D721Med (cell line): ENCODE measurements around the gene WAC.
A peak's percentile ranks its signal among the peaks of the same experiment; 100 is the strongest.
"Not testable (repeated sequence)": the region's sequence is repeated elsewhere in the genome, so short reads cannot be mapped to it uniquely, and the experiment has no call there.

ENCODE experiments used
- DNase-seq: peaks from one replicate; pipeline ENCODE4 v3.0.0; 2011; ENCODE audit warnings: low spot score; ENCODE audit not compliant: insufficient read length
- FAIRE-seq: peaks from 2 replicates; lab custom pipeline; 2011; peaks lifted over from hg19 to GRCh38; lab: Jason Lieb, UNC
- TF ChIP-seq, protein P1 (sequence below): IDR thresholded peaks from 2 replicates; pipeline ENCODE4 v1.5.1; 2012; ENCODE audit warnings: mild to moderate bottlenecking, control low read depth; ENCODE audit not compliant: insufficient read depth; ENCODE audit errors: missing control alignments

The WAC gene

DNA sequence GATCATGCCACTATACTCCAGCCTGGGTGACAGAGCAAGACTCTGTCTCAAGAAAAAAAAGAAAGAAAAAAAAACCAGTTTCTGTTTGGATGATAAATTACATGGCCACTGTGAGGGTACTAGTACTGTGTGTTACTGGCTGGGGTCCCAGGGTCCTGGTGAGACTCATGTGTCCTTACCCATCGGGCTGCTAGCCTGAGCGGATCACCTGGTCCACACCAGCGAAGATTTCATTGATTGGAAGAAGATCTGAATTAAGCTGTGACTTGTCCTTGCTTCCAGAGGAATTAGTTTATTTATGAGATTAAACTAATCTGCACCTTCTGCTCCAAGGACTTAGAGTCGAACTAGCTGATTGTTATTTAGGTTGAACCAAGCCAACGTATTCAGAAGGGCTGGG, 104.4 kb downstream of the WAC start:
- TF ChIP-seq, protein P1, sequence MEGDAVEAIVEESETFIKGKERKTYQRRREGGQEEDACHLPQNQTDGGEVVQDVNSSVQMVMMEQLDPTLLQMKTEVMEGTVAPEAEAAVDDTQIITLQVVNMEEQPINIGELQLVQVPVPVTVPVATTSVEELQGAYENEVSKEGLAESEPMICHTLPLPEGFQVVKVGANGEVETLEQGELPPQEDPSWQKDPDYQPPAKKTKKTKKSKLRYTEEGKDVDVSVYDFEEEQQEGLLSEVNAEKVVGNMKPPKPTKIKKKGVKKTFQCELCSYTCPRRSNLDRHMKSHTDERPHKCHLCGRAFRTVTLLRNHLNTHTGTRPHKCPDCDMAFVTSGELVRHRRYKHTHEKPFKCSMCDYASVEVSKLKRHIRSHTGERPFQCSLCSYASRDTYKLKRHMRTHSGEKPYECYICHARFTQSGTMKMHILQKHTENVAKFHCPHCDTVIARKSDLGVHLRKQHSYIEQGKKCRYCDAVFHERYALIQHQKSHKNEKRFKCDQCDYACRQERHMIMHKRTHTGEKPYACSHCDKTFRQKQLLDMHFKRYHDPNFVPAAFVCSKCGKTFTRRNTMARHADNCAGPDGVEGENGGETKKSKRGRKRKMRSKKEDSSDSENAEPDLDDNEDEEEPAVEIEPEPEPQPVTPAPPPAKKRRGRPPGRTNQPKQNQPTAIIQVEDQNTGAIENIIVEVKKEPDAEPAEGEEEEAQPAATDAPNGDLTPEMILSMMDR = no peak
- FAIRE-seq = peak; percentile 96
- peak; percentile 29 for DNase-seq

DNA sequence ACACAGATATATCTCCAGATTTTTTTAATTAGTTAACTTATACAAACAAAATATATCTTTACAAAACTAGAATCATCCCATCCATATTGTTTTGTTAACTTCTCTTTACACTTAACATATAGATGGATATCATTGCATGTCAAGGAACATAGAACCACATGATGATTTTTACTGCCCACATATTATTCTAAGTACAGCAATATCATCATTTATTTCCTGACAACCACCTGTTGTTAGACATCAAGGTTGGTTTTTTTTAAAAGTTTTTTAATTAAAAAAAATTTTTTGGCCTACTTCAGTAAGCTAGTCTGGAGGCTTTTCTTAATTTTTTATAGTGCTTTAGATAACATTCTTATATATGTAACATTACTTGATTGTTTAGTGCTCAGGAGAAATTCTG, 105.5 kb downstream of the WAC start:
- DNase-seq (no peak), FAIRE-seq (no peak)
- TF ChIP-seq, protein P1 = no peak

DNA sequence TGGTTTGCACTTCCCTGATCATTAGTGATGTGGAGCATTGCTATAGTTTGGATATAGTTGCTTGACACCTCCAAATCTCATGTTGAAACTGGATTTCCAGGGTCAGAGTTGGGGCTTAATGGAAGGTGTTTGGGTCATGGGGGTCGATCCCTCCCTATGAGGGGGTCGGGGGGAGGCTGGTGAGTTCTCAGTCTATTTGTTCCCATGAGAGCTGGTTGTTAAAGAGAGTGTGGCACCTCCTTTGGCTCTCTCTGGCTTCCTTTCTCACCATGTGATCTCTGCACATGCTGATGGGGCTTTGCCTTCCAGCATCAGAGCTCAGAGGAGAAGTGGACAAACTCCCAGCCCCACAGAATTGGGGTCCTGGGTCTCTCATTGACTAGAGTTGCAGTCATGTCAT, 107.6 kb downstream of the WAC start:
- TF ChIP-seq, protein P1 = no peak
- DNase-seq (no peak), FAIRE-seq (no peak)

DNA sequence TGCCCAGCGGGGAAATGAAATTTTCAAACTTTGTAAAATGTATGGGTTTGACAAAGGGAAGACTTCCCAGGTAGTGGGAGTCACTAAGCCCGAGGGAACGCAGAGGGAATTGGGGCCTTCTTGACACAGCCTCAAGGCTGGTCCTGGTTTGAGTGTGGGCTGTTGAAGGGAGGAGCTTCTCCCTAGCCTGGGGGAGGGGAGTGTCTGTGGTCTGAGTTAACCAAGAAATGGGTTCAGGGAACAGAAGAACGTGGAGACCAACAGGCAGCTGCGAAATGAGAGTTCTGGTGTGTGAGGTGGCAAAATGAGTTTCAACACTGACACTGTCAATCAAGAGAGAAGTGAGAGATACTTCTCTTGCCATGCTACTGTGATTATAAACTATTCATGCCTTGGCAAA, 111.7 kb downstream of the WAC start:
- no peak for DNase-seq
- TF ChIP-seq, protein P1 = no peak
- no peak for FAIRE-seq

DNA sequence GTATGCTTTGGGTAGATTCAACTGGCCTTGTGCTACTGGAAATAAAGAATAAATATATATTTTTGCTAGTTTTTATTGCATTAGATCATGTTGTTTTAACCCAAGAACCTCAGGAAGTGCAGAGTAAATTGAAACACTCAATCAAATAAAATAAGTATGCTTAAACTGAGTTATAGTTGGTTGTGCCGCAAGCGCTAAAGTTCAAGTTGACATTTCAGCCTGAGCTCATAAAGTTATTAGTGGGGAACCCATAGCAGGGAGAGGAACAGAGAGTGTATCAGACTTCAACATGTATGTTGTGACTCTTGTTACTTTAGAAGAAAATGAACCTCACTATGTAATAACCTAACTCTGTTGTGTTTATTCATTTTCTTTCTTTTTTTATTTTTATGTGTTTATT, 119.2 kb downstream of the WAC start:
- DNase-seq = no peak
- no peak for FAIRE-seq
- TF ChIP-seq, protein P1 = no peak

DNA sequence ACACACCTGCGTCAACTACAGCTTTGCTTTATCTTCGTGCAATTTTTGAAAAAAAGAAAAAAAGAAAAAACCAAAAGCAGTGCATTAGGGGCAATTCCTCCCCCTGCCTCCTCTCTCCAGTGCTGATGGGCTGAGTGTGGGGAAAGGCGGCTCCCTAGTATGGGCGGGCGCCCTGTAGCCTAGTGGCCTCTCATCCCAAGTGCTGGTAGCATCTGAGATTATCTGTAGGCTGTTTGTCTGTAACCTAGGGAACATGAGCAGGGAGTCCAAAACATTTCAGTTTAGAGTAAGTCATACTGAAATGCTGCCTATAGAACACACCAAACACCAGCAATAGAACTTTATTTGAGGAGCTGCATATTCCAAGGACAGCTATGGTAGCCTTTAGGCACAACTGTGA, 119.8 kb downstream of the WAC start:
- DNase-seq = no peak
- TF ChIP-seq, protein P1 = no peak
- no peak for FAIRE-seq

DNA sequence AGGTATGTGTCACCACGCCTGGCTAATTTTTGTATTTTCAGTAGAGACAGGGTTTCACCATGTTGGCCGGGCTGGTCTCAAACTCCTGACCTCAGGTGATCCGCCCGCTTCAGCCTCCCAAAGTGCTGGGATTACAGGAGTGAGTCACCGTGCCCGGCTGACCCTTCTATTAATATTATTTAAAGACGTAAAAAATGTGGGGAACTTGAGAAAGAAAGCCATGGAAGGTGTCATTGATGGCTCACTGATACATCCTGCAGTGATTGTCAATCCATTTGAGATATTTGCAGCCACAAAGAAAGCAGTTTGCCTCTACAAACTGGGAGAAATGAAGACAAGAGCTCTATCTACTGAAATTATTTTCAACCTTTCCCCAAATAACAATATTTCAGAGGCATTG, 125.9 kb downstream of the WAC start:
- FAIRE-seq, DNase-seq: not testable (repeated sequence)

DNA sequence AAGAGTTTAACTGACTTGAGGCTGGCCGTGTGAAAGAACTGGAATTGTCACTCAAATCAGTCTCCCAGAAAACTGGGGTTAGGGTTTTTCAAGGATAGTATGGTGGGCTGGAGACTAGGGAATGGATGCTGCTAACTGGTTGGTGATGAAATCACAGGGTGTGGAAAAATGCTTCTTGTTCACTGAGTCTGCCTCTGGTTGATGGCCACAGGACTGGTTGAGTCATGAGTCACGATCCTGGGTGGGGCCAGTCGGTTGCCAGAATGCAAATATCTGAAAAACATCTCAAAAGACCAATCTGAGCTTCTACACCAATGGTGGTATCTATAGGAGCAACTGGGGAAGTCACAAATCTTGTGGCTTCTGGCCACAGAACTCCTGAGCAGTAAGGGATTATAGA, 128.1 kb downstream of the WAC start:
- TF ChIP-seq, protein P1 = no peak
- no peak for DNase-seq
- no peak for FAIRE-seq
